Effector memory CD4-positive, alpha-beta T cell (primary cell): ENCODE data around the gene SLC17A5.
A peak's percentile ranks its signal among the peaks of the same experiment; 100 is the strongest.

ENCODE experiments used
- DNase-seq, 3 donors: peaks; one replicate each; pipeline ENCODE4 v3.0.0-alpha.2; 2020
- H3K27ac ChIP-seq: 2 replicates; pipeline ENCODE4 v1.7.0; 2013; ENCODE audit warnings: mild to moderate bottlenecking, low read length, moderate library complexity; ENCODE audit not compliant: insufficient read depth, poor library complexity, severe bottlenecking
- H3K27me3 ChIP-seq: replicated peaks from 2 replicates; pipeline ENCODE4 v1.7.0; 2013; ENCODE audit warnings: mild to moderate bottlenecking, low read length; ENCODE audit not compliant: insufficient read depth, control insufficient read depth, poor library complexity, severe bottlenecking
- H3K36me3 ChIP-seq: 2 replicates; pipeline ENCODE4 v1.7.0; 2013; ENCODE audit warnings: mild to moderate bottlenecking, low read length, moderate library complexity; ENCODE audit not compliant: control insufficient read depth, insufficient read depth
- H3K4me1 ChIP-seq: 2 replicates; pipeline ENCODE4 v1.7.0; 2013; ENCODE audit warnings: low read length, mild to moderate bottlenecking; ENCODE audit not compliant: control insufficient read depth, insufficient read depth, poor library complexity, severe bottlenecking
- H3K4me3 ChIP-seq: 2 replicates; pipeline ENCODE4 v1.7.0; 2013; ENCODE audit warnings: low read length, low read depth, mild to moderate bottlenecking; ENCODE audit not compliant: insufficient read depth, poor library complexity, severe bottlenecking
- H3K9me3 ChIP-seq: 2 replicates; pipeline ENCODE4 v1.7.0; 2013; ENCODE audit warnings: mild to moderate bottlenecking, low read length, moderate library complexity; ENCODE audit not compliant: control insufficient read depth

Gene SLC17A5

DNA sequence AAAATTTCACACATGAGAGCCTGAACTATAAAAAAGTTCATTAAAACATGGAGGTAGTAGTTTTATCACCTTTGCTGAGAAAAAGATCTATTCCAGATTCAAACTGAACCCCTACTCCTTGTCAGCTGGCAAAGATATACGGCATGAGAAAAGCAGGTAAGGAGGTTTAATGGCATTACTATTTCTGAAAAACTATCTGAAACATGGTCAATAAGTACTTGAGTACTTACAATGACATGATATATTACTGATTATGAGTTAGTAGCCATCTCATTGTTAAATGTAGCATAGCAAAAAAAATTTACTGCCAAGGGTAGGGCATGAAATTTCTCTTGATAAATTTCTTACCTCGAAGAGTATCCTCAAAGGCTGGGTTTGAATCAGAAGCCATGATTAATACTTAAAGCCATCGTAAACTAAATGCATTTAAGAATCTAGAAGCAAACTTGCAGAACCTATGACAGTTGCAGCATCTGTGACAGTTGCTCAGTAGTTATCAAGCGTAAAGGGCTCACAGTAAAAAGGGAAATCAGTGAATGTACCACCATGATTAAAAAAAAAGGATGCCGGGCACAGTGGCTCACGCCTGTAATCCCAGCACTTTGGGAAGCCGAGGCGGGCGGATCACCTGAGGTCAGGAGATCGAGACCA, 8.7 kb downstream of the SLC17A5 start:
- DNase-seq: no peak
- Histone ChIP-seq H3K36me3 (peaks cover 13% of the 10 kb centered on the region), H3K4me3 (peak overlapping the region; percentile 1), H3K27ac (no peak overlapping the region), H3K9me3 (no peaks in the 10 kb centered on the region), H3K4me1 (no peaks in the 10 kb centered on the region), H3K27me3 (no peaks in the 10 kb centered on the region)

- DNase-seq: no peak
- no peak overlapping the region for H3K27ac ChIP-seq
- H3K4me3 ChIP-seq: no peak overlapping the region
- no peaks in the 10 kb centered on the region for H3K9me3 ChIP-seq
- H3K36me3 ChIP-seq: peaks cover 18% of the 10 kb centered on the region
- H3K27me3 ChIP-seq: no peaks in the 10 kb centered on the region
- no peaks in the 10 kb centered on the region for H3K4me1 ChIP-seq
These were observed 9.8 kb downstream of the SLC17A5 start for GRCh38 chr6:73644030-73644429.

- no peak for DNase-seq
- Histone ChIP-seq H3K36me3 (peaks cover 16% of the 10 kb centered on the region), H3K9me3 (no peaks in the 10 kb centered on the region), H3K27me3 (no peaks in the 10 kb centered on the region), H3K4me1 (no peaks in the 10 kb centered on the region), H3K27ac (no peak overlapping the region), H3K4me3 (no peak overlapping the region)
These were observed 11.3 kb downstream of the SLC17A5 start for GRCh38 chr6:73642530-73642929.

GRCh38 chr6:73640179-73640750, 13.5 kb downstream of the SLC17A5 start:
- Histone ChIP-seq H3K4me1 (no peaks in the 10 kb centered on the region), H3K27me3 (no peaks in the 10 kb centered on the region), H3K9me3 (no peaks in the 10 kb centered on the region), H3K4me3 (no peak overlapping the region), H3K36me3 (peaks cover 24% of the 10 kb centered on the region), H3K27ac (no peak overlapping the region)
- DNase-seq: no peak

DNA sequence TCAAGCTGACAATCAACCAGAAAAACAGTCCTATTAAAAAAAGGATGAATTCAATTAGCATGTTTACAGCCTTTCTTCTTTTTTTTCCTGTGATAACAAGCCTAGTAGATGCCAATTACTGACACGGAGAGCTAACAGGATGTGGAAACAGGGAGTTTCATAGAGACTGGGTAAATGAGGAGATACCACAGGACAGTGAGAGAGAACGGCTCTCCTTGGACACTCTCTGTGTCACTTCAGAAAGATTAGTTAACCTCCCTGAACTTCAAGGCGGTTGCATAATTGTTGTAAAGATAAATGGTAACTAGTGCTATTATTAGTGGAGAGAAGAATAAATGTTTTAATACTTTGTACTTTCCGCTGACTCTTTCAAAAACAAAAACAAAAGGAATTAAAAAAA, 14.8 kb downstream of the SLC17A5 start:
- Histone ChIP-seq H3K36me3 (peaks cover 27% of the 10 kb centered on the region), H3K9me3 (no peaks in the 10 kb centered on the region), H3K27me3 (no peaks in the 10 kb centered on the region), H3K27ac (no peak overlapping the region), H3K4me1 (no peaks in the 10 kb centered on the region), H3K4me3 (no peak overlapping the region)
- no peak for DNase-seq

GRCh38 chr6:73637404-73637803, 16.4 kb downstream of the SLC17A5 start:
- Histone ChIP-seq H3K9me3 (no peaks in the 10 kb centered on the region), H3K27me3 (no peaks in the 10 kb centered on the region), H3K36me3 (peaks cover 29% of the 10 kb centered on the region), H3K4me1 (no peaks in the 10 kb centered on the region), H3K4me3 (no peak overlapping the region), H3K27ac (no peak overlapping the region)
- no peak for DNase-seq

DNA sequence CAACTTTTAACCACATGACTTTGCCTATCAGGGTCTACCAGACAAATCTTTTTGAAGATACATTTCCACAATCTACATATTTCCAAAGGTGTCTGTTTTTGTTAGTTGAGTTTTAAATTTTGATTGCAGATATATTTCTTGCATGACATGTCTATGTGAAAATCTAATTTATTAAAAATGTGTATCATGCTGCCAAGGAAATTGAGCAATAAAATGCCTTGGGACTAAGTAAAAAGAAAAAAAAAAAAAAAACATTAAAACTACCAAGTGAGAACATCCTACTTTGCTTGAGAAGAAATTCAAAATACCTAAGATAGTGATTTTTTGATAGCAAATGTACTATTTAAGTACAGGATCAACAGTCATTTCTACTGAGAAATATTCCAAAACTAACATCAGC, 17.7 kb downstream of the SLC17A5 start:
- H3K9me3 ChIP-seq: no peaks in the 10 kb centered on the region
- no peak overlapping the region for H3K27ac ChIP-seq
- H3K27me3 ChIP-seq: no peaks in the 10 kb centered on the region
- H3K4me1 ChIP-seq: no peaks in the 10 kb centered on the region
- no peak overlapping the region for H3K4me3 ChIP-seq
- H3K36me3 ChIP-seq: peaks cover 29% of the 10 kb centered on the region
- DNase-seq: no peak

- Histone ChIP-seq H3K4me3 (no peak overlapping the region), H3K4me1 (no peaks in the 10 kb centered on the region), H3K9me3 (no peaks in the 10 kb centered on the region), H3K27me3 (no peaks in the 10 kb centered on the region), H3K27ac (no peak overlapping the region), H3K36me3 (peaks cover 26% of the 10 kb centered on the region)
- DNase-seq: no peak
These were observed 21.4 kb downstream of the SLC17A5 start for GRCh38 chr6:73632346-73632745.

DNA sequence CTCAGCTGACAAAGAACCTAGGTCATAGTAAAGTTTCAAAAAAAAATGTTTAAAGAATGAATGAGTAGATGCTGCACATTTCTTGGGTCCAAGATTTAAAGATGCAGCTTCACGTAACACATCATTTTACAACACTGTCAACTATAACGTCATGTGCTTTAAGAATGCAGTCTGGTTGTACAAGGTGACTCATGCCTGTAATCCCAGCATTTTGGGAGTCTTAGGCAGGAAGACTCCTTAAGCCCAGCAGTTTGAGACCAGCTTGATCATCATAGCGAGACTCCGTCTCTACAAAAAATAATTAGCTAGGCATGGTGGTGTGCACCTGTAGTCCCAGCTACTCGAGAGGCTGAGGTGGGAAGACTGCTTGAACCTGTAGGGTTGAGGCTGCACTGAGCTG, 21.9 kb downstream of the SLC17A5 start:
- Histone ChIP-seq H3K9me3 (no peaks in the 10 kb centered on the region), H3K27ac (no peak overlapping the region), H3K4me1 (no peaks in the 10 kb centered on the region), H3K27me3 (no peaks in the 10 kb centered on the region), H3K4me3 (no peak overlapping the region), H3K36me3 (peaks cover 23% of the 10 kb centered on the region)
- no peak for DNase-seq

- DNase-seq: no peak
- Histone ChIP-seq H3K36me3 (peaks cover 20% of the 10 kb centered on the region), H3K9me3 (no peaks in the 10 kb centered on the region)
These were observed 23.4 kb downstream of the SLC17A5 start for GRCh38 chr6:73630401-73630800.

More at GRCh38 chr6:73630401-73630800, 23.4 kb downstream of the SLC17A5 start:
- H3K4me3 ChIP-seq: no peak overlapping the region
- H3K27me3 ChIP-seq: no peaks in the 10 kb centered on the region
- H3K4me1 ChIP-seq: no peaks in the 10 kb centered on the region
- H3K27ac ChIP-seq: no peak overlapping the region
